Right atrium auricular region (tissue), 2 donors: ENCODE data around the gene CD74. TPM values are rescaled to one million over a fixed set of nuclear protein-coding genes. Genes with fewer than 3 reads are reported as not detected.

Source experiments
- DNase-seq: peaks from one replicate; pipeline ENCODE4 v3.0.0-alpha.2; 2019; ENCODE audit warnings: low spot score
- H3K27ac ChIP-seq, 2 donors: fragments of 200-600 bp; sonication (generic); 1 replicate in 1 of 2; 2 replicates in 1 of 2; pipeline ENCODE4 v1.5.1; 2016 to 2019
- H3K27me3 ChIP-seq, 2 donors: fragments of 200-600 bp; sonication (generic); one replicate each; pipeline versions ENCODE4 v1.5.1 to v1.6.0; 2017 to 2019
- H3K36me3 ChIP-seq: fragments of 200-600 bp; sonication (generic); one replicate; pipeline ENCODE4 v1.5.1; 2016
- H3K4me1 ChIP-seq, 2 donors: fragments of 200-600 bp; sonication (generic); one replicate each; pipeline versions ENCODE4 v1.5.1 to v1.6.0; 2017 to 2019
- H3K4me3 ChIP-seq, 2 donors: fragments of 200-600 bp; sonication (generic); 1 replicate in 1 of 2; 2 replicates in 1 of 2; pipeline ENCODE4 v1.5.1; 2017 to 2019; ENCODE audit warnings: mild to moderate bottlenecking in 1 of 2, moderate library complexity in 1 of 2
- H3K9me3 ChIP-seq, 2 donors: fragments of 200-600 bp; sonication (generic); one replicate each; pipeline ENCODE4 v1.5.1; 2019
- total RNA-seq, 2 donors: library from RNA; depleted of rRNA; stranded (reverse); fragments of >200 nt; gene quantifications; one replicate each; pipeline ENCODE4 v1.1.0, GENCODE V29; 2016
- TF ChIP-seq, protein P1 (sequence below), 2 donors: fragments of 200-600 bp; sonication (generic); IDR thresholded peaks; one replicate each; pipeline ENCODE4 v1.5.1; 2019; ENCODE audit warnings: antibody characterized with exemption in 2 of 2

CD74 gene
- total RNA-seq, 2 donors from 2014 or later: 268 to 424 TPM

GRCh38 chr5:150386024-150386855 is 26.5 kb downstream of the CD74 start:
- TF ChIP-seq, protein P1, sequence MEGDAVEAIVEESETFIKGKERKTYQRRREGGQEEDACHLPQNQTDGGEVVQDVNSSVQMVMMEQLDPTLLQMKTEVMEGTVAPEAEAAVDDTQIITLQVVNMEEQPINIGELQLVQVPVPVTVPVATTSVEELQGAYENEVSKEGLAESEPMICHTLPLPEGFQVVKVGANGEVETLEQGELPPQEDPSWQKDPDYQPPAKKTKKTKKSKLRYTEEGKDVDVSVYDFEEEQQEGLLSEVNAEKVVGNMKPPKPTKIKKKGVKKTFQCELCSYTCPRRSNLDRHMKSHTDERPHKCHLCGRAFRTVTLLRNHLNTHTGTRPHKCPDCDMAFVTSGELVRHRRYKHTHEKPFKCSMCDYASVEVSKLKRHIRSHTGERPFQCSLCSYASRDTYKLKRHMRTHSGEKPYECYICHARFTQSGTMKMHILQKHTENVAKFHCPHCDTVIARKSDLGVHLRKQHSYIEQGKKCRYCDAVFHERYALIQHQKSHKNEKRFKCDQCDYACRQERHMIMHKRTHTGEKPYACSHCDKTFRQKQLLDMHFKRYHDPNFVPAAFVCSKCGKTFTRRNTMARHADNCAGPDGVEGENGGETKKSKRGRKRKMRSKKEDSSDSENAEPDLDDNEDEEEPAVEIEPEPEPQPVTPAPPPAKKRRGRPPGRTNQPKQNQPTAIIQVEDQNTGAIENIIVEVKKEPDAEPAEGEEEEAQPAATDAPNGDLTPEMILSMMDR (IDR thresholded peaks at IDR 0.05): no peak
- Histone ChIP-seq H3K27me3 (no peaks in the 10 kb centered on the region), H3K27ac (no peak overlapping the region), H3K4me1 (no peaks in the 10 kb centered on the region), H3K9me3 (no peaks in the 10 kb centered on the region), H3K4me3 (no peak overlapping the region), H3K36me3 (peaks cover 91% of the 10 kb centered on the region)
- no peak for DNase-seq

DNA sequence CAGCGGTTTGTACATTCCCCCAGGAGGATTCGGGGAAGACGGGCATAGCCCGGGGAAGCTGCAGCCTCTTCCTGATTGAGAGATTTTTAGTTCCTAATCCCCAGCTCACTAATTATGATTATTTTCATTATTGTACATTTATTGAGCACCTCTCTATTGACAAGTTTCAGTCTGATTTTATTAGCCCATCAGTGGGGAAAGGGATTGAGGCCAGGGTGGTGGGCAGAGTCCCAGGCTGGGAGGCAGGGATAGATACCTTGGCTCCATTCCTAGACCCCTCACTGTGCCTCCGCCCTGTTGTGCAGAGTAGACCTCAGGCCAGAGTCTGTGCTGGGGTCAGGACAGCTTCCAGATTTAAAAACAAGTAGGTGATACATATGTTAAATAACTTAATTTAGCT is 28.0 kb downstream of the CD74 start:
- Histone ChIP-seq H3K4me1 (no peaks in the 10 kb centered on the region), H3K4me3 (no peak overlapping the region), H3K36me3 (peaks cover 93% of the 10 kb centered on the region), H3K9me3 (no peaks in the 10 kb centered on the region), H3K27ac (no peak overlapping the region), H3K27me3 (no peaks in the 10 kb centered on the region)
- TF ChIP-seq, protein P1 (IDR thresholded peaks at IDR 0.05): no peak
- no peak for DNase-seq

GRCh38 chr5:150377964-150378694 is 34.6 kb downstream of the CD74 start:
- H3K4me3 ChIP-seq: no peak overlapping the region
- TF ChIP-seq, protein P1 (IDR thresholded peaks at IDR 0.05): no peak
- no peak overlapping the region for H3K27ac ChIP-seq
- no peaks in the 10 kb centered on the region for H3K4me1 ChIP-seq
- no peak for DNase-seq
- H3K9me3 ChIP-seq: no peaks in the 10 kb centered on the region
- H3K27me3 ChIP-seq: no peaks in the 10 kb centered on the region
- peaks cover 94% of the 10 kb centered on the region for H3K36me3 ChIP-seq

DNA sequence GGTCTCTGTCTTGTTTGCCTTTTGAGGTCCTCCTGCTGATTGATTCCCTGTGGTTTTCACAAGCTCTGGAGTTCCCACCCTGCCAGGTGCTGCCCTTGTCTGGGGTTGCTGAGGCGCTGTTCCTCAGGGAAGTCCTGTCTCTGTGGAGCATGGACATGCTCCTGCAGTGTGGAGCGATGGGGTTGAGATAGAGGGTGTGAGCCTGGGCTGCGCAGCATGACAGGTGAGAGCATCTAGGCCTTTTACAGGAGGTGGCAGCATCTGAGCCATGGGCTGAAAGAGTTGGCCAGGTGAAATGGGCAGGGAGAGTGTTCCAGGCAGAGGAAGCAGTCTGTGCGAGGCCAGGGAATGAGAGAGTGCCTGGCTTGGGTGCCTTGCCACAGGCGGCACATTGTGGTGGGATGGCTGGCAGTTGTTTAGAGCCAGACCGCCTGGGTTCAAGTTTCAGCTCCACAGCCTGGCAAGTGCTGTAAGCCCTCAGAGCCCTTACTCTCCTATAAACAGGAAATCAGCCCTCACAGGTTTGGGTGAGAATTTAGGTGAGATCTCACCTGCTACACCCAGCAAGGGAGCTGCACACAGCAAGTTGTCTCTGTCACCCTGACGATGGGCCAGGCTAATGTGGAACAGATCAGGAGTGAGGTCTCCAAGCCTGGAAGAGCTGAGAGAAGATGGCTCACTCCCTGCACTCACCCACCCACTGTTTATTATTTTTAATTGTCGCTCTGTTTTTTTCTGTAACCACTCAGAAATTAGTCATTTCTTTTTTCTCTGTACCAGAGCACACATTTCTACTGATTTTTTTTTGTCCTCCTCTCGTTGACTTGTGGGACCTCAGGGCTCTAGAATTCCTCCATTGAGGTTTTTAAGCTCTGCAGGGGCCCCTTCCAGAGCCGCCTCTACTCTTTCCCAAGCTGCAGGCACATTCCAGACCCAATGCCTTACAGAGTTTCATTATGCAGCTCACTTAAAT is 35.6 kb downstream of the CD74 start:
- no peaks in the 10 kb centered on the region for H3K27me3 ChIP-seq
- no peak overlapping the region for H3K27ac ChIP-seq
- H3K4me3 ChIP-seq: no peak overlapping the region
- H3K9me3 ChIP-seq: no peaks in the 10 kb centered on the region
- TF ChIP-seq, protein P1 (IDR thresholded peaks at IDR 0.05): no peak
- peaks cover 94% of the 10 kb centered on the region for H3K36me3 ChIP-seq
- DNase-seq: no peak
- H3K4me1 ChIP-seq: no peaks in the 10 kb centered on the region

GRCh38 chr5:150374651-150375050 is 38.1 kb downstream of the CD74 start:
- Histone ChIP-seq H3K9me3 (no peaks in the 10 kb centered on the region), H3K27ac (no peak overlapping the region), H3K4me3 (no peak overlapping the region), H3K27me3 (no peaks in the 10 kb centered on the region), H3K36me3 (peaks cover 90% of the 10 kb centered on the region), H3K4me1 (no peaks in the 10 kb centered on the region)
- TF ChIP-seq, protein P1 (IDR thresholded peaks at IDR 0.05): no peak
- DNase-seq: no peak
